ENCODE measurements around the gene KLHL15.

The KLHL15 gene

GRCh38 chrX:23952391-23952790 is 74.6 kb downstream of the KLHL15 start:
- peaks cover 29% of the 10 kb centered on the region for H3K4me1 ChIP-seq (ENCODE audit: control insufficient read depth, insufficient read depth, low read length)
- no peaks in the 10 kb centered on the region; the same call in 1 of the 2 replicates for H3K27me3 ChIP-seq (ENCODE audit: control insufficient read depth, insufficient read depth, low read length)
- H3K36me3 ChIP-seq (ENCODE audit: control insufficient read depth, insufficient read depth, low read length) = no peaks in the 10 kb centered on the region
- no peak overlapping the region for H3K9ac ChIP-seq (ENCODE audit: low read depth, low read length)
- H3K27ac ChIP-seq (ENCODE audit: low read depth, low read length) = peak overlapping the region; percentile 84
- H3K9me3 ChIP-seq (ENCODE audit: control insufficient read depth, insufficient read depth, low read length) = no peaks in the 10 kb centered on the region
- H3K4me3 ChIP-seq (ENCODE audit: low read depth, low read length) = no peak overlapping the region

GRCh38 chrX:23945206-23945605 is 81.8 kb downstream of the KLHL15 start:
- no peak overlapping the region for H3K27ac ChIP-seq (ENCODE audit: low read depth, low read length)
- H3K4me1 ChIP-seq (ENCODE audit: control insufficient read depth, insufficient read depth, low read length) = peaks cover 11% of the 10 kb centered on the region; the same call in 1 of the 2 replicates
- no peak overlapping the region for H3K9ac ChIP-seq (ENCODE audit: low read depth, low read length)
- no peak overlapping the region for H3K4me3 ChIP-seq (ENCODE audit: low read depth, low read length)
- no peaks in the 10 kb centered on the region for H3K9me3 ChIP-seq (ENCODE audit: control insufficient read depth, insufficient read depth, low read length)
- H3K27me3 ChIP-seq (ENCODE audit: control insufficient read depth, insufficient read depth, low read length) = peaks cover 4% of the 10 kb centered on the region; the same call in 1 of the 2 replicates
- no peaks in the 10 kb centered on the region for H3K36me3 ChIP-seq (ENCODE audit: control insufficient read depth, insufficient read depth, low read length)

GRCh38 chrX:23944234-23944633 is 82.8 kb downstream of the KLHL15 start:
- Histone ChIP-seq H3K9ac (ENCODE audit: low read depth, low read length) (no peak overlapping the region), H3K4me3 (ENCODE audit: low read depth, low read length) (no peak overlapping the region), H3K9me3 (ENCODE audit: control insufficient read depth, insufficient read depth, low read length) (no peaks in the 10 kb centered on the region), H3K36me3 (ENCODE audit: control insufficient read depth, insufficient read depth, low read length) (no peaks in the 10 kb centered on the region), H3K27ac (ENCODE audit: low read depth, low read length) (no peak overlapping the region), H3K4me1 (ENCODE audit: control insufficient read depth, insufficient read depth, low read length) (peaks cover 11% of the 10 kb centered on the region; the same call in 1 of the 2 replicates), H3K27me3 (ENCODE audit: control insufficient read depth, insufficient read depth, low read length) (peaks cover 4% of the 10 kb centered on the region; the same call in 1 of the 2 replicates)

GRCh38 chrX:23939203-23939602 is 87.8 kb downstream of the KLHL15 start:
- Histone ChIP-seq H3K36me3 (ENCODE audit: control insufficient read depth, insufficient read depth, low read length) (no peaks in the 10 kb centered on the region), H3K9ac (ENCODE audit: low read depth, low read length) (no peak overlapping the region), H3K9me3 (ENCODE audit: control insufficient read depth, insufficient read depth, low read length) (no peaks in the 10 kb centered on the region), H3K27me3 (ENCODE audit: control insufficient read depth, insufficient read depth, low read length) (no peaks in the 10 kb centered on the region), H3K4me1 (ENCODE audit: control insufficient read depth, insufficient read depth, low read length) (peaks cover 9% of the 10 kb centered on the region; the same call in 1 of the 2 replicates), H3K27ac (ENCODE audit: low read depth, low read length) (no peak overlapping the region), H3K4me3 (ENCODE audit: low read depth, low read length) (no peak overlapping the region)

GRCh38 chrX:23938690-23939089 is 88.3 kb downstream of the KLHL15 start:
- no peak overlapping the region for H3K4me3 ChIP-seq (ENCODE audit: low read depth, low read length)
- no peaks in the 10 kb centered on the region for H3K27me3 ChIP-seq (ENCODE audit: control insufficient read depth, insufficient read depth, low read length)
- H3K4me1 ChIP-seq (ENCODE audit: control insufficient read depth, insufficient read depth, low read length) = peaks cover 7% of the 10 kb centered on the region; the same call in 1 of the 2 replicates
- H3K9me3 ChIP-seq (ENCODE audit: control insufficient read depth, insufficient read depth, low read length) = no peaks in the 10 kb centered on the region
- no peak overlapping the region for H3K27ac ChIP-seq (ENCODE audit: low read depth, low read length)
- no peaks in the 10 kb centered on the region for H3K36me3 ChIP-seq (ENCODE audit: control insufficient read depth, insufficient read depth, low read length)
- H3K9ac ChIP-seq (ENCODE audit: low read depth, low read length) = no peak overlapping the region

GRCh38 chrX:23937100-23937499 is 89.9 kb downstream of the KLHL15 start:
- no peak overlapping the region for H3K4me3 ChIP-seq (ENCODE audit: low read depth, low read length)
- peaks cover 7% of the 10 kb centered on the region; the same call in 1 of the 2 replicates for H3K4me1 ChIP-seq (ENCODE audit: control insufficient read depth, insufficient read depth, low read length)
- no peak overlapping the region for H3K27ac ChIP-seq (ENCODE audit: low read depth, low read length)

GRCh38 chrX:23936180-23936579 is 90.8 kb downstream of the KLHL15 start:
- H3K4me1 ChIP-seq (ENCODE audit: control insufficient read depth, insufficient read depth, low read length) = peaks cover 7% of the 10 kb centered on the region; the same call in 1 of the 2 replicates
- no peaks in the 10 kb centered on the region for H3K36me3 ChIP-seq (ENCODE audit: control insufficient read depth, insufficient read depth, low read length)
- no peaks in the 10 kb centered on the region for H3K27me3 ChIP-seq (ENCODE audit: control insufficient read depth, insufficient read depth, low read length)
- H3K4me3 ChIP-seq (ENCODE audit: low read depth, low read length) = no peak overlapping the region
- H3K9ac ChIP-seq (ENCODE audit: low read depth, low read length) = no peak overlapping the region
- no peaks in the 10 kb centered on the region for H3K9me3 ChIP-seq (ENCODE audit: control insufficient read depth, insufficient read depth, low read length)
- H3K27ac ChIP-seq (ENCODE audit: low read depth, low read length) = no peak overlapping the region

More at GRCh38 chrX:23937100-23937499, 89.9 kb downstream of the KLHL15 start:
- no peaks in the 10 kb centered on the region for H3K36me3 ChIP-seq (ENCODE audit: control insufficient read depth, insufficient read depth, low read length)
- no peak overlapping the region for H3K9ac ChIP-seq (ENCODE audit: low read depth, low read length)
- no peaks in the 10 kb centered on the region for H3K9me3 ChIP-seq (ENCODE audit: control insufficient read depth, insufficient read depth, low read length)
- H3K27me3 ChIP-seq (ENCODE audit: control insufficient read depth, insufficient read depth, low read length) = no peaks in the 10 kb centered on the region

- no peak overlapping the region for H3K27ac ChIP-seq (ENCODE audit: low read depth, low read length)
- peaks cover 7% of the 10 kb centered on the region; the same call in 1 of the 2 replicates for H3K4me1 ChIP-seq (ENCODE audit: control insufficient read depth, insufficient read depth, low read length)
- no peaks in the 10 kb centered on the region for H3K9me3 ChIP-seq (ENCODE audit: control insufficient read depth, insufficient read depth, low read length)
- H3K36me3 ChIP-seq (ENCODE audit: control insufficient read depth, insufficient read depth, low read length) = no peaks in the 10 kb centered on the region
- H3K9ac ChIP-seq (ENCODE audit: low read depth, low read length) = no peak overlapping the region
- no peak overlapping the region for H3K4me3 ChIP-seq (ENCODE audit: low read depth, low read length)
- no peaks in the 10 kb centered on the region for H3K27me3 ChIP-seq (ENCODE audit: control insufficient read depth, insufficient read depth, low read length)
These were observed 91.9 kb downstream of the KLHL15 start for GRCh38 chrX:23935106-23935505.
